SK-N-SH (cell line): ENCODE measurements around the gene R3HCC1L. TPM values are rescaled to one million over a fixed set of nuclear protein-coding genes. Genes with fewer than 3 reads are reported as not detected.

Source experiments
- CTCF ChIA-PET: fragments of 300-600, 350-600 bp; formaldehyde crosslinking; extraction: SDS; loops from one replicate; lab custom pipeline; 2021; lab: Yijun Ruan, JAX
- POLR2A ChIA-PET: fragments of 350-600 bp; sonication (Branson Sonifier 250); formaldehyde crosslinking; extraction: SDS; loops from one replicate; lab custom pipeline; 2020; ENCODE audit warnings: antibody characterized with exemption, inconsistent platforms; lab: Yijun Ruan, JAX
- DNase-seq: peaks from one replicate; pipeline ENCODE4 v3.0.0; 2012
- H2AFZ ChIP-seq: fragments of 200-600 bp; sonication (generic); 2 replicates; pipeline ENCODE4 v1.8.1; 2016; ENCODE audit warnings: antibody characterized with exemption, mild to moderate bottlenecking, low read depth
- H3F3A ChIP-seq: fragments of 200-600 bp; sonication (generic); replicated peaks from 2 replicates; pipeline ENCODE3; 2016; ENCODE audit warnings: antibody characterized with exemption, mild to moderate bottlenecking; ENCODE audit not compliant: insufficient read depth
- H3K27ac ChIP-seq, 2 experiments: fragments of 200-500 bp in 1 of 2; fragments of 200-600 bp in 1 of 2; sonication (Bioruptor generic) in 1 of 2; sonication (generic), shearing (Covaris generic) in 1 of 2; 2 replicates each; pipeline versions ENCODE4 v1.5.1 to v1.6.1; 2014 to 2016; ENCODE audit warnings: low read depth in 2 of 2, inconsistent platforms in 1 of 2, low read length in 1 of 2, mild to moderate bottlenecking in 1 of 2, mixed read lengths in 1 of 2
- H3K27me3 ChIP-seq: fragments of 200-600 bp; sonication (generic), shearing (Covaris generic); 2 replicates; pipeline ENCODE4 v1.6.1; 2016; ENCODE audit warnings: mixed run types; ENCODE audit not compliant: insufficient read depth
- H3K36me3 ChIP-seq, 2 experiments: fragments of 200-500 bp in 1 of 2; fragments of 200-600 bp in 1 of 2; sonication (Bioruptor generic) in 1 of 2; sonication (generic) in 1 of 2; replicated peaks in 1 of 2; 2 replicates each; pipeline versions ENCODE3 to v1.5.1; 2014 to 2016; ENCODE audit warnings: low read length in 1 of 2, mild to moderate bottlenecking in 1 of 2; ENCODE audit not compliant: insufficient read depth in 2 of 2, control insufficient read depth in 1 of 2
- H3K4me1 ChIP-seq, 2 experiments: fragments of 200-500 bp in 1 of 2; fragments of 200-600 bp in 1 of 2; sonication (Bioruptor generic) in 1 of 2; sonication (generic), shearing (Covaris generic) in 1 of 2; 2 replicates each; pipeline versions ENCODE4 v1.5.1 to v1.6.1; 2014 to 2016; ENCODE audit warnings: low read depth in 1 of 2, low read length in 1 of 2, mixed run types in 1 of 2; ENCODE audit not compliant: insufficient read depth in 2 of 2, control insufficient read depth in 1 of 2
- H3K4me2 ChIP-seq: fragments of 200-600 bp; sonication (generic), shearing (Covaris generic); 2 replicates; pipeline ENCODE4 v1.6.1; 2017; ENCODE audit warnings: mixed run types
- H3K4me3 ChIP-seq, 2 experiments: fragments of 200-500 bp in 1 of 2; fragments of 200-600 bp in 1 of 2; sonication (Bioruptor generic) in 1 of 2; sonication (generic), shearing (Covaris generic) in 1 of 2; 2 replicates each; pipeline versions ENCODE4 v1.5.1 to v1.8.1; 2014 to 2016; ENCODE audit warnings: low read depth in 2 of 2, inconsistent platforms in 1 of 2, low read length in 1 of 2, mild to moderate bottlenecking in 1 of 2, mixed read lengths in 1 of 2, moderate library complexity in 1 of 2
- H3K79me2 ChIP-seq: fragments of 200-600 bp; sonication (generic); 2 replicates; pipeline ENCODE4 v1.8.1; 2017; ENCODE audit warnings: mild to moderate bottlenecking; ENCODE audit not compliant: insufficient read depth
- H3K9ac ChIP-seq: fragments of 200-600 bp; sonication (generic); 2 replicates; pipeline ENCODE4 v1.6.1; 2017; ENCODE audit warnings: mixed run types
- H3K9me2 ChIP-seq: fragments of 200-600 bp; sonication (generic); 2 replicates; pipeline ENCODE4 v1.6.1; 2017; ENCODE audit warnings: mixed run types
- H3K9me3 ChIP-seq: fragments of 200-600 bp; sonication (generic); 2 replicates; pipeline ENCODE4 v1.6.1; 2017; ENCODE audit warnings: mixed run types, mild to moderate bottlenecking, moderate library complexity
- H4K20me1 ChIP-seq: fragments of 200-600 bp; sonication (generic); 2 replicates; pipeline ENCODE4 v1.6.1; 2017; ENCODE audit warnings: mild to moderate bottlenecking, mixed run types; ENCODE audit not compliant: insufficient read depth
- CTCF ChIP-seq: fragments of 200-600 bp; sonication (generic); IDR thresholded peaks from 2 replicates; pipeline ENCODE4 v1.6.1; 2017; ENCODE audit warnings: antibody characterized with exemption, mild to moderate bottlenecking, moderate library complexity
- EP300 ChIP-seq, 2 experiments: IDR thresholded peaks; 2 replicates each; pipeline versions ENCODE4 v1.4.0 to v1.6.1; 2012; ENCODE audit warnings: borderline replicate concordance in 1 of 2, low read depth in 1 of 2, low read length in 1 of 2
- EZH2phosphoT487 ChIP-seq: fragments of 200-600 bp; sonication (generic); IDR thresholded peaks from 2 replicates; pipeline ENCODE4 v1.6.1; 2017; ENCODE audit warnings: low read depth, mixed run types, mild to moderate bottlenecking, antibody characterized with exemption, moderate library complexity, borderline replicate concordance
- FOXM1 ChIP-seq: IDR thresholded peaks from 2 replicates; pipeline ENCODE4 v1.4.0; 2012; ENCODE audit warnings: low read depth, mild to moderate bottlenecking
- GABPA ChIP-seq: IDR thresholded peaks from 2 replicates; pipeline ENCODE4 v1.4.0; 2012; ENCODE audit warnings: low read depth, mild to moderate bottlenecking
- GATA2 ChIP-seq: sonication (generic); formaldehyde crosslinking; IDR thresholded peaks from 2 replicates; pipeline ENCODE4 v1.5.0; 2020; ENCODE audit warnings: mild to moderate bottlenecking, missing genetic modification reagents
- IRF3 ChIP-seq: fragments of 150-350 bp; IDR thresholded peaks from 2 replicates; pipeline ENCODE4 v1.6.1; 2016; ENCODE audit warnings: mild to moderate bottlenecking, low read depth, low read length
- JUND ChIP-seq: IDR thresholded peaks from 2 replicates; pipeline ENCODE4 v1.4.0; 2012
- MAX ChIP-seq: IDR thresholded peaks from 2 replicates; pipeline ENCODE4 v1.4.0; 2012; ENCODE audit warnings: low read depth
- MEF2A ChIP-seq: IDR thresholded peaks from 2 replicates; pipeline ENCODE4 v1.4.0; 2012; ENCODE audit warnings: low read depth, borderline replicate concordance
- MXI1 ChIP-seq: IDR thresholded peaks from 2 replicates; pipeline ENCODE4 v1.6.1; 2012; ENCODE audit warnings: mild to moderate bottlenecking, low read depth, low read length, improper control_type of control experiment
- NRF1 ChIP-seq: IDR thresholded peaks from 2 replicates; pipeline ENCODE4 v1.6.1; 2012; ENCODE audit warnings: low read depth, mild to moderate bottlenecking, low read length
- PBX3 ChIP-seq: IDR thresholded peaks from 2 replicates; pipeline ENCODE4; 2012
- RAD21 ChIP-seq: IDR thresholded peaks from 2 replicates; pipeline ENCODE4 v1.6.1; 2012; ENCODE audit warnings: mild to moderate bottlenecking, low read length
- RCOR1 ChIP-seq: fragments of 150-350 bp; IDR thresholded peaks from 2 replicates; pipeline ENCODE4 v1.6.1; 2017; ENCODE audit warnings: antibody characterized with exemption, low read length
- RXRA ChIP-seq: IDR thresholded peaks from 2 replicates; pipeline ENCODE4 v1.4.0; 2012; ENCODE audit warnings: low read depth, mild to moderate bottlenecking, borderline replicate concordance
- SIN3A ChIP-seq: IDR thresholded peaks from 2 replicates; pipeline ENCODE4 v1.6.1; 2012; ENCODE audit warnings: low read depth, mild to moderate bottlenecking, low read length, moderate library complexity, borderline replicate concordance
- USF1 ChIP-seq: IDR thresholded peaks from 2 replicates; pipeline ENCODE4 v1.4.0; 2012; ENCODE audit warnings: low read depth, borderline replicate concordance
- USF2 ChIP-seq: fragments of 150-350 bp; IDR thresholded peaks from 2 replicates; pipeline ENCODE4 v1.6.1; 2017; ENCODE audit warnings: antibody characterized with exemption, low read length, low read depth, borderline replicate concordance
- YY1 ChIP-seq: IDR thresholded peaks from 2 replicates; pipeline ENCODE4 v1.4.0; 2012; ENCODE audit warnings: low read depth, mild to moderate bottlenecking
- WGBS: methylation state at CpG from one replicate; pipeline ENCODE4 v1.1.6; 2017; ENCODE audit warnings: low lambda C conversion rate; 5-methylcytosine and 5-hydroxymethylcytosine counted together
- polyA plus RNA-seq, 3 experiments: library from polyadenylated mRNA; depleted of rRNA; stranded (reverse); fragments of >200 nt; gene quantifications; 2 replicates each; pipeline ENCODE4 v1.2.3, GENCODE V29; 2012

Gene R3HCC1L
- polyA plus RNA-seq, 1 of the 3 experiments (the other 2 are of a cell fraction): 6.0 TPM

- H2AFZ ChIP-seq: no peak overlapping the region
- peaks cover 3 to 36% of the 10 kb centered on the region in 2 experiments for H3K36me3 ChIP-seq
- H3K27me3 ChIP-seq: no peaks in the 10 kb centered on the region
- no peak overlapping the region for H3K4me2 ChIP-seq
- H4K20me1 ChIP-seq: no peaks in the 10 kb centered on the region
- ChIA-PET POLR2A (no interaction called here), CTCF (interaction anchor here (3.6 to 3.7 kb wide), 2 partner anchors 9 to 58 kb away, joined by 22 to 29 read pairs; no protein-coding TSS in a partner anchor)
- no peaks in the 10 kb centered on the region for H3K9me2 ChIP-seq
- H3K9ac ChIP-seq: no peak overlapping the region
- no peak for DNase-seq
- peaks cover 0 to 18% of the 10 kb centered on the region in 2 experiments; a peak in 1 of 4 replicates for H3K4me1 ChIP-seq
- H3K9me3 ChIP-seq: no peaks in the 10 kb centered on the region
- no peaks in the 10 kb centered on the region for H3K79me2 ChIP-seq
- TF ChIP-seq GABPA: no peak
- no peak for TF ChIP-seq EP300 (IDR thresholded peaks at IDR 0.05; ENCODE audit: borderline replicate concordance in 1 of 2, low read depth in 1 of 2, low read length in 1 of 2)
- no peak for TF ChIP-seq MEF2A
- TF ChIP-seq CTCF: no peak
- TF ChIP-seq JUND: no peak
- no peak for TF ChIP-seq RAD21
- no peak for TF ChIP-seq MXI1
- TF ChIP-seq PBX3: no peak
- no peak for TF ChIP-seq USF1
- TF ChIP-seq YY1: no peak
- no peak for TF ChIP-seq RXRA
- TF ChIP-seq GATA2 (CRISPR knock-in tag): no peak
- TF ChIP-seq USF2: no peak
- no peak for TF ChIP-seq IRF3
- no peak for TF ChIP-seq SIN3A
- no peak for TF ChIP-seq NRF1
- TF ChIP-seq FOXM1: no peak
- TF ChIP-seq MAX: no peak
- no peak for TF ChIP-seq RCOR1
- no peak for TF ChIP-seq EZH2phosphoT487
- no peaks in the 10 kb centered on the region for H3F3A ChIP-seq
- WGBS: 95% methylated on average over 7 of the region's 8 CpGs
- H3K27ac ChIP-seq: no peak overlapping the region
- H3K4me3 ChIP-seq: no peak overlapping the region
Measured at GRCh38 chr10:98251399-98251798, 116.9 kb downstream of the R3HCC1L start.
